HEK293T (cell line): Measurements from ENCODE around the gene NEGR1.

Experiments used
- BHLHE40 ChIP-seq: fragments of 450-650 bp; IDR thresholded peaks from 2 replicates; pipeline ENCODE4 v1.6.1; 2016; ENCODE audit warnings: mild to moderate bottlenecking, moderate library complexity, borderline replicate concordance
- FOXM1 ChIP-seq: fragments of 450-650 bp; IDR thresholded peaks from 2 replicates; pipeline ENCODE4 v1.6.1; 2017; ENCODE audit warnings: mild to moderate bottlenecking, borderline replicate concordance
- HDGF ChIP-seq: fragments of 450-650 bp; IDR thresholded peaks from 2 replicates; pipeline ENCODE4 v1.6.1; 2017; ENCODE audit warnings: antibody characterized with exemption, borderline replicate concordance
- SP1 ChIP-seq: fragments of 450-650 bp; IDR thresholded peaks from 2 replicates; pipeline ENCODE4 v1.6.1; 2017

- TF ChIP-seq HDGF (no peak), FOXM1 (no peak), BHLHE40 (no peak), SP1 (no peak)
These were observed 909.8 kb downstream of the NEGR1 start for GRCh38 chr1:71372496-71372895.
